WTC11 (cell line): Measurements from ENCODE around the gene TSPAN9. TPM values are rescaled to one million over a fixed set of nuclear protein-coding genes. Genes with fewer than 3 reads are reported as not detected.

Source experiments
- ATAC-seq: fragments of 200-7000 bp; cut with Tn5 transposase; 2 replicates; pipeline ENCODE4 v1.10.0; 2021; ENCODE audit warnings: mild to moderate bottlenecking, moderate library complexity
- CTCF ChIA-PET: fragments of 300-600 bp; sonication (Branson Sonifier 250); formaldehyde crosslinking; loops from one replicate; lab custom pipeline; 2021; ENCODE audit warnings: antibody characterized with exemption; lab: Charles Lee
- POLR2A ChIA-PET: fragments of 350-600 bp; sonication (Branson Sonifier 250); formaldehyde crosslinking; loops from one replicate; lab custom pipeline; 2021; ENCODE audit warnings: antibody characterized with exemption; lab: Charles Lee
- DNase-seq: peaks from one replicate; pipeline ENCODE4 v3.0.0; 2021; ENCODE audit warnings: low spot score
- H3K27ac Mint-ChIP-seq: 2 replicates; pipeline ENCODE4 v1.8.0; 2021; ENCODE audit warnings: mixed read lengths
- H3K27me3 Mint-ChIP-seq: 2 replicates; pipeline ENCODE4 v1.8.0; 2021; ENCODE audit warnings: low read depth, mild to moderate bottlenecking, moderate library complexity, mixed read lengths
- H3K36me3 Mint-ChIP-seq: 2 replicates; pipeline ENCODE4 v1.8.0; 2021; ENCODE audit warnings: mixed read lengths
- H3K4me1 Mint-ChIP-seq: 2 replicates; pipeline ENCODE4 v1.8.0; 2022; ENCODE audit warnings: mixed read lengths
- H3K4me3 Mint-ChIP-seq: 2 replicates; pipeline ENCODE4 v1.8.0; 2021; ENCODE audit warnings: mild to moderate bottlenecking, moderate library complexity, mixed read lengths
- H3K9me3 Mint-ChIP-seq: 2 replicates; pipeline ENCODE4 v1.8.0; 2021; ENCODE audit warnings: mixed read lengths
- AR ChIP-seq: fragments of 250-450 bp; sonication (Bioruptor Pico); IDR thresholded peaks from 2 replicates; pipeline ENCODE4 v1.9.0; 2021; ENCODE audit warnings: mild to moderate bottlenecking
- ATF2 ChIP-seq: sonication (generic); formaldehyde crosslinking; IDR thresholded peaks from 2 replicates; pipeline ENCODE4 v1.8.1; 2022; ENCODE audit warnings: low read depth, missing genetic modification reagents, borderline replicate concordance
- CDX4 ChIP-seq: fragments of 250-450 bp; sonication (Bioruptor Pico); IDR thresholded peaks from 2 replicates; pipeline ENCODE4 v1.9.0; 2021; ENCODE audit warnings: moderate library complexity, mild to moderate bottlenecking, inconsistent platforms, borderline replicate concordance
- CTCF ChIP-seq: fragments of 200-600 bp; IDR thresholded peaks from 2 replicates; pipeline ENCODE4 v1.8.0; 2022; ENCODE audit warnings: antibody characterized with exemption
- E2F4 ChIP-seq: sonication (generic); formaldehyde crosslinking; IDR thresholded peaks from 2 replicates; pipeline ENCODE4 v1.8.1; 2022; ENCODE audit warnings: low read depth, mild to moderate bottlenecking, moderate library complexity, missing genetic modification reagents, borderline replicate concordance
- ERG ChIP-seq: fragments of 250-450 bp; sonication (Bioruptor Pico); IDR thresholded peaks from 2 replicates; pipeline ENCODE4 v1.8.0; 2021; ENCODE audit warnings: mild to moderate bottlenecking
- GTF2I ChIP-seq: fragments of 250-450 bp; sonication (Bioruptor Pico); conservative IDR thresholded peaks from 2 replicates; pipeline ENCODE4 v1.4.0; 2021; ENCODE audit warnings: mild to moderate bottlenecking
- KAT7 ChIP-seq: sonication (generic); formaldehyde crosslinking; IDR thresholded peaks from 2 replicates; pipeline ENCODE4 v1.8.1; 2023; ENCODE audit warnings: missing genetic modification reagents, mild to moderate bottlenecking, borderline replicate concordance
- NFATC4 ChIP-seq: fragments of 250-450 bp; sonication (Bioruptor Pico); IDR thresholded peaks from 2 replicates; pipeline ENCODE4 v1.9.0; 2021; ENCODE audit warnings: mild to moderate bottlenecking
- NR2C2 ChIP-seq: sonication (generic); formaldehyde crosslinking; IDR thresholded peaks from 2 replicates; pipeline ENCODE4 v1.8.0; 2022; ENCODE audit warnings: mild to moderate bottlenecking, missing genetic modification reagents
- TP53 ChIP-seq: sonication (generic); formaldehyde crosslinking; IDR thresholded peaks from 2 replicates; pipeline ENCODE4 v1.8.1; 2023; ENCODE audit warnings: mild to moderate bottlenecking, missing genetic modification reagents
- ZBTB43 ChIP-seq: sonication (generic); formaldehyde crosslinking; IDR thresholded peaks from 2 replicates; pipeline ENCODE4 v1.8.1; 2023; ENCODE audit warnings: mild to moderate bottlenecking, missing genetic modification reagents
- ZNF138 ChIP-seq: sonication (generic); formaldehyde crosslinking; conservative IDR thresholded peaks from 2 replicates; pipeline ENCODE4 v1.8.1; 2022; ENCODE audit warnings: mild to moderate bottlenecking, moderate library complexity, missing genetic modification reagents
- ZNF219 ChIP-seq: sonication (generic); formaldehyde crosslinking; IDR thresholded peaks from 2 replicates; pipeline ENCODE4 v1.8.0; 2023; ENCODE audit warnings: missing genetic modification reagents, mild to moderate bottlenecking, borderline replicate concordance
- ZNF263 ChIP-seq: sonication (generic); formaldehyde crosslinking; IDR thresholded peaks from 2 replicates; pipeline ENCODE4 v1.8.1; 2022; ENCODE audit warnings: low read depth, mild to moderate bottlenecking, moderate library complexity, missing genetic modification reagents
- ZNF396 ChIP-seq: fragments of 250-450 bp; sonication (Bioruptor Pico); IDR thresholded peaks from 2 replicates; pipeline ENCODE4 v1.8.0; 2021; ENCODE audit warnings: mild to moderate bottlenecking, moderate library complexity, borderline replicate concordance
- ZNF532 ChIP-seq: fragments of 250-450 bp; sonication (Bioruptor Pico); IDR thresholded peaks from 2 replicates; pipeline ENCODE4 v1.9.0; 2021; ENCODE audit warnings: mild to moderate bottlenecking, borderline replicate concordance
- total RNA-seq: library from RNA; stranded (reverse); gene quantifications from 3 replicates; pipeline ENCODE4 v1.2.3, GENCODE V29; 2021

The TSPAN9 gene
- total RNA-seq, 1 experiment from 2014 or later: 27.6 TPM

GRCh38 chr12:3077572-3078081 lies 448 bp downstream of the TSPAN9 start (continued):
- no peak for TF ChIP-seq AR (CRISPR knock-in tag)

- ChIA-PET CTCF (interaction anchor here (0.8 to 1.7 kb wide), 7 partner anchors 37 to 197 kb away, joined by 3 to 10 read pairs (median 4); no protein-coding TSS in a partner anchor), POLR2A (interaction anchor here (1.2 kb wide), 1 partner anchor 197 kb away, joined by 3 read pairs; no protein-coding TSS in a partner anchor)
- peaks cover 13% of the 10 kb centered on the region for H3K9me3 Mint-ChIP-seq
- no peak for DNase-seq
- H3K4me1 Mint-ChIP-seq: peaks cover 15% of the 10 kb centered on the region
- peaks cover 7% of the 10 kb centered on the region for H3K36me3 Mint-ChIP-seq
- peaks cover 19% of the 10 kb centered on the region for H3K27me3 Mint-ChIP-seq
- TF ChIP-seq ZBTB43 (no peak), ATF2 (no peak), ZNF219 (CRISPR knock-in tag) (no peak), E2F4 (CRISPR knock-in tag) (no peak), ERG (CRISPR knock-in tag) (no peak), GTF2I (CRISPR knock-in tag) (no peak), NR2C2 (no peak), ZNF532 (CRISPR knock-in tag) (no peak), ZNF263 (no peak), CTCF (no peak), KAT7 (CRISPR knock-in tag) (no peak), NFATC4 (no peak), TP53 (no peak), ZNF396 (CRISPR knock-in tag) (no peak), CDX4 (CRISPR knock-in tag) (no peak), ZNF138 (no peak)
- 0 out of 2 replicates have a peak overlapping the region, but pooled peaks have one; percentile 41 for H3K27ac Mint-ChIP-seq
- peak; percentile 15 for ATAC-seq
- peak overlapping the region; percentile 68 for H3K4me3 Mint-ChIP-seq
Measured at GRCh38 chr12:3078086-3078820, 1.1 kb downstream of the TSPAN9 start.
